Hepatocyte (in vitro differentiated cells): Measurements from ENCODE around the gene CPOX.

Source experiments
- EZH2 ChIP-seq: fragments of 200-600 bp; sonication (generic); IDR thresholded peaks from 2 replicates; pipeline ENCODE4 v1.6.1; 2016; ENCODE audit warnings: antibody characterized with exemption, mild to moderate bottlenecking, borderline replicate concordance
- EZH2phosphoT487 ChIP-seq: fragments of 200-600 bp; sonication (generic); IDR thresholded peaks from one replicate; pipeline ENCODE4 v1.6.1; 2018; ENCODE audit warnings: antibody characterized with exemption, mild to moderate bottlenecking, low read depth, moderate library complexity; ENCODE audit not compliant: unreplicated experiment, severe bottlenecking
- TF ChIP-seq, protein P1 (sequence below): fragments of 200-600 bp; sonication (generic); IDR thresholded peaks from 2 replicates; pipeline ENCODE4 v1.5.1; 2016; ENCODE audit warnings: antibody characterized with exemption, mild to moderate bottlenecking; ENCODE audit not compliant: poor library complexity

DNA sequence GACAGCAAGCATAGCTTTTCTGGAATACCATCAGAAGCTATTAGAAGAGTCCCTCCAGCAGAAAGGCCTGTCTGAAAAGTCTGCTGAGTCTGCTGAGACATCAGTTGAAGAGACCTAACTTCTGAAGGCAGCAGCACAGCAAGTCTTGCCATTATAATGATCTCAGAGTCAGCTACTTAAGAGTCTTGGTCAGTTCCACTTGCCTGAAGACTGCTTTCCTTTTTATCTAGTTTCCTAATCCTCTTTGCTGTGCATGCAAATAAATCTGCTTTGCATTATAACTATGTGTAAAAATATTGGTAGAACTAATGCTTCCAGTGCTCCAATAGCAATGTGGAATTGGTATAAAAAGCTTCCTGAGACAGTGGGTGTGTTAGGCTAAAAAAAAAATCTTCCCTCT, 34.9 kb upstream of the CPOX start:
- TF ChIP-seq EZH2 (no peak), EZH2phosphoT487 (no peak)
- TF ChIP-seq, protein P1, sequence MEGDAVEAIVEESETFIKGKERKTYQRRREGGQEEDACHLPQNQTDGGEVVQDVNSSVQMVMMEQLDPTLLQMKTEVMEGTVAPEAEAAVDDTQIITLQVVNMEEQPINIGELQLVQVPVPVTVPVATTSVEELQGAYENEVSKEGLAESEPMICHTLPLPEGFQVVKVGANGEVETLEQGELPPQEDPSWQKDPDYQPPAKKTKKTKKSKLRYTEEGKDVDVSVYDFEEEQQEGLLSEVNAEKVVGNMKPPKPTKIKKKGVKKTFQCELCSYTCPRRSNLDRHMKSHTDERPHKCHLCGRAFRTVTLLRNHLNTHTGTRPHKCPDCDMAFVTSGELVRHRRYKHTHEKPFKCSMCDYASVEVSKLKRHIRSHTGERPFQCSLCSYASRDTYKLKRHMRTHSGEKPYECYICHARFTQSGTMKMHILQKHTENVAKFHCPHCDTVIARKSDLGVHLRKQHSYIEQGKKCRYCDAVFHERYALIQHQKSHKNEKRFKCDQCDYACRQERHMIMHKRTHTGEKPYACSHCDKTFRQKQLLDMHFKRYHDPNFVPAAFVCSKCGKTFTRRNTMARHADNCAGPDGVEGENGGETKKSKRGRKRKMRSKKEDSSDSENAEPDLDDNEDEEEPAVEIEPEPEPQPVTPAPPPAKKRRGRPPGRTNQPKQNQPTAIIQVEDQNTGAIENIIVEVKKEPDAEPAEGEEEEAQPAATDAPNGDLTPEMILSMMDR: no peak
